ENCODE data around the gene LRMDA. TPM values are rescaled to one million over a fixed set of nuclear protein-coding genes. Genes with fewer than 3 reads are reported as not detected.

The LRMDA gene
- total RNA-seq, 4 donors from 2014 or later, result 1.4 to 23.1 (median 3.6) TPM

DNA sequence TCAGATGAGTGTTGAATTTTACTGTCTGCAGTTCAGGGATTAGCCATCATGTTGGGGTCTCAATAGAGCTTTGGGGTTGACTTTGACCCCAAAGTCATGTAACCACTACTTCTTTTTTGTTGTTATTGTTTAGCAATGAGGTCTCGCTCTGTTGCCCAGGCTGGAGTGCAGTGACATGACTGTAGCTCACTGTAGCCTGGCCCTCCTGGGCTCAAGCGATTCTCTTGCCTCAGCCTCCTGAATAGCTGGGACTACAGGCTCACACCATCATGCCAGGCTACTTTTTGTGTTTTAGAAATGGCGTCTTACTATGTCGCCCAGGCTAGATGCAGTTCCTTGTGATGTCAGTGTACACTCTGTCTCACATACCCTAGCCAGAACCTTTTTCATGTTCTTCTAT, 598.4 kb downstream of the LRMDA start:
- Histone ChIP-seq H3K9me3 (no peaks in the 10 kb centered on the region), H3K4me3 (no peak overlapping the region), H3K27me3 (no peaks in the 10 kb centered on the region), H3K27ac (no peak overlapping the region), H3K36me3 (no peaks in the 10 kb centered on the region), H3K4me1 (peaks cover 0 to 14% (median 0%) of the 10 kb centered on the region in 4 donors)
- TF ChIP-seq, protein P1, sequence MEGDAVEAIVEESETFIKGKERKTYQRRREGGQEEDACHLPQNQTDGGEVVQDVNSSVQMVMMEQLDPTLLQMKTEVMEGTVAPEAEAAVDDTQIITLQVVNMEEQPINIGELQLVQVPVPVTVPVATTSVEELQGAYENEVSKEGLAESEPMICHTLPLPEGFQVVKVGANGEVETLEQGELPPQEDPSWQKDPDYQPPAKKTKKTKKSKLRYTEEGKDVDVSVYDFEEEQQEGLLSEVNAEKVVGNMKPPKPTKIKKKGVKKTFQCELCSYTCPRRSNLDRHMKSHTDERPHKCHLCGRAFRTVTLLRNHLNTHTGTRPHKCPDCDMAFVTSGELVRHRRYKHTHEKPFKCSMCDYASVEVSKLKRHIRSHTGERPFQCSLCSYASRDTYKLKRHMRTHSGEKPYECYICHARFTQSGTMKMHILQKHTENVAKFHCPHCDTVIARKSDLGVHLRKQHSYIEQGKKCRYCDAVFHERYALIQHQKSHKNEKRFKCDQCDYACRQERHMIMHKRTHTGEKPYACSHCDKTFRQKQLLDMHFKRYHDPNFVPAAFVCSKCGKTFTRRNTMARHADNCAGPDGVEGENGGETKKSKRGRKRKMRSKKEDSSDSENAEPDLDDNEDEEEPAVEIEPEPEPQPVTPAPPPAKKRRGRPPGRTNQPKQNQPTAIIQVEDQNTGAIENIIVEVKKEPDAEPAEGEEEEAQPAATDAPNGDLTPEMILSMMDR (IDR thresholded peaks at IDR 0.05), result no peak
- TF ChIP-seq POLR2A (IDR thresholded peaks at IDR 0.05), result no peak
- no peak for DNase-seq

DNA sequence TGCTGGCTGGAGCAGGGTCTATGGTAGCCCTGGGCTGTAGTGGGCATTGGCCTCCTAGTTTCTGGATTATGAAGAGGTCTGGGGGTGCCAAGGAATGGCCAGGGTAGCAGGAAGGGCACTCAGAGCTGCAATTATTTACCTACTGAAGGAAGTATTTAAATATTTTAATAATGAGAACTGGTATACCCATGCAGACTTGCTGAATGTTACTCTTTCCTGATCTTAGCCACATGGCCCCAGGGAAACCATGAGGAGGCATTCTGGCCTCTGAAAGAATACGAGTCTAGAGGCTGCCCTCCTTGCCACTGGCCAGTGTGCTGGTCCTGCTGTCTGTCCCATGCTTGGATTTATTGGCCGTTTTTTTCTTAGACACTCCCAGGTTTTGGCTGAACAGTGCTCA, 599.7 kb downstream of the LRMDA start:
- peaks cover 0 to 20% (median 0%) of the 10 kb centered on the region in 4 donors for H3K4me1 ChIP-seq

DNA sequence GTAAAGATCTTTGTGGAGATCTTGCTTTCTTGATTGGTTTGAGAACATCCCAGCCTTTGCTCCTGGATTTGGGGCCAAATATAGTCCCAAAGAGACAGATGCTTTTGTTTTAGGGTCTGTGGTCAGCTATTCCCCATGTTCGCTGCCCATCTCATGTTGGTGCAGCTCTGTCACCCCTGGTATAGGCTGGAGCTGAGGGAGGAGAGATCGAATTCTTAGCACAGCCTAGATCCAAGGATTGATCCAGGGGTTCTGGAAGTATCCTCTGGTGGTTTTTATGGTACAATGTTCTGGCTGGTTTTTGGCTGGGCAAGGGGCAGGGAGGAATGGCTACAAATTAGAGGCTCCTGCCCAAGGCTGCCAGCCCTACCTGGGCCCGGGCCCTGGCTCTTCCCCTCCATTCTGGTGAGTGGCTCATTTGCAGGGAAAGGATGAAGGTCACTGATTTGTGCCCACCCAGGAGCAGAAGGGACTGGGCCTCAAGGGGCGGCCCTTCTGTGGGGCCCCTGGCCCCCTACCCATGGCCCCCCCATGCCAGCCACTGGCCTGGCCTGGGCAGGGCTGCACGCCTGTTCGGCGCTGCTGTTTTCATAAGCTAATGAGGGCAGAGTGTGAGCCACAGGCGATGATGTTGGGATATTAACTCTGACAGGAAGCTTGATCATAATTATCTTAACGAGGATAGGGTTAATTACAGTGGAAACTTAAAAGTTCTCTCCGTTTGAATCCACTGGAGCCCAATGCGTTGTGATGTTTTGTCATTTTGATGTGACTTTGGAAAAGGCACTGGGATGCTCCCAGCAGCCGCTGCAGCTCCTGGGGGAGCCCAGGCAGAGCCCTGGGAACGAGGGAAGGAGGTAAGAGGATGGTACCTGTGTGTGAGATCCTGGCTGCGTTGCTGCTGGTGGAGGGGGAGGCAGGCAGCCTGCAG, 600.6 kb downstream of the LRMDA start:
- DNase-seq, result no peak
- H3K36me3 ChIP-seq, result no peaks in the 10 kb centered on the region
- H3K27me3 ChIP-seq, result no peaks in the 10 kb centered on the region
- no peak for TF ChIP-seq POLR2A (IDR thresholded peaks at IDR 0.05)
- TF ChIP-seq, protein P1 (IDR thresholded peaks at IDR 0.05), result no peak
- no peaks in the 10 kb centered on the region for H3K9me3 ChIP-seq
- peaks cover 0 to 28% (median 0%) of the 10 kb centered on the region in 4 donors for H3K4me1 ChIP-seq
- H3K4me3 ChIP-seq, result no peak overlapping the region
- H3K27ac ChIP-seq, result no peak overlapping the region

More for the DNA sequence above, 599.7 kb downstream of the LRMDA start:
- TF ChIP-seq, protein P1 (IDR thresholded peaks at IDR 0.05), result no peak
- TF ChIP-seq POLR2A (IDR thresholded peaks at IDR 0.05), result no peak
- no peaks in the 10 kb centered on the region for H3K27me3 ChIP-seq
- H3K27ac ChIP-seq, result no peak overlapping the region
- no peak for DNase-seq
- H3K36me3 ChIP-seq, result no peaks in the 10 kb centered on the region
- H3K9me3 ChIP-seq, result no peaks in the 10 kb centered on the region
- no peak overlapping the region for H3K4me3 ChIP-seq

DNA sequence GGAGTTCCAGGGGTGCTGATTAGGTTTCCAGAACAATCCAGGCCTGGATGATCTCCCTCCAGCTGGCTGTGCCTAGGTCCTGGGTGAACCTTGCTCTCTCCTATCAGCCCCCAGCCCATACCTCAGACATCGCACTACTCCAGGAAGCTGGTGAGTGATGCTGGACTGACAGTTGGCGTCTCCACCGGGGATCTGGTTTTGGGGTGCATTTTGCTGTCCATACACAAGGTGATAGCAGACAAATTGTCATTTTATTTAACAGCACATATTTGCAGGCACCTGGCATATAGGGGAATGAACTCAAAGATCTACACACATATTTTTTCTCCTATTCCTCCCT, 601.2 kb downstream of the LRMDA start:
- Histone ChIP-seq H3K27me3 (no peaks in the 10 kb centered on the region), H3K4me3 (no peak overlapping the region), H3K27ac (no peak overlapping the region), H3K4me1 (peaks cover 0 to 28% (median 0%) of the 10 kb centered on the region in 4 donors), H3K36me3 (no peaks in the 10 kb centered on the region), H3K9me3 (no peaks in the 10 kb centered on the region)
- TF ChIP-seq POLR2A (IDR thresholded peaks at IDR 0.05), result no peak
- TF ChIP-seq, protein P1 (IDR thresholded peaks at IDR 0.05), result no peak
- no peak for DNase-seq

DNA sequence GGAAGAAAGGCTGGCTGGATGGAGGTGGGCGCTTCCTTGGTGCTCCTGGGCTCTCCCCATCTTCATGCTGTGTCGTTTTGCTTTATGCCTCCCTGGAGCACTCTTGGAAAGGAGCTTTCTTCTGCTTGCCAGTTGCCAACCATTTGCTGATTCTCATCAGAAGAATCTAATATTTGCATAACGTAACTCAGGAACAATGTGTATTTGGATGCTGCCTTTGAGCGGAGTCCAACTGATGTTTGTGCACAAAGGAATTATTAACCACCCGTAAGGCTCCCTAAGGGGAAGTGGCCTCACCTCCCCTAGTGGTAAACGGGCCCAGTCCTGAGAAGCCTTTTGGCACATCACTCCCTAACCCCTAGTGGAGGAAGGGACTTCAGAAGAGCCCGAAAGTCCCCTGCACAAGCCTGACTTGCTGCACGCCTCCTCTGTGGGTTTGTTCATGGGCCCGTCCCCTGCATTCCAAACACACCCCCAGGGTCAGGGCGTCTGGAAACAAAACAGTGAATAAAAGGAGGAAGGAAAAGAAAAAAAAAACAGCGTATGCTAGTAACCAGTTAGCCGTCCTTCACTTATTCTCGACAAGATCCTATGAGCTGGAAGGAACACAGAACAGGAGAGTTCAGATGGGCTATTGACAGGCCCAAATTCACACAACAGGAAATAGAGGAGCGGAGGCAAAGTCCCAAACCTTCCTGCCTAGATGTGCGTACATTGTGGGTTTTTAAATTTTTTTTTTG, 602.2 kb downstream of the LRMDA start:
- H3K27ac ChIP-seq, result no peak overlapping the region
- H3K4me3 ChIP-seq, result peak overlapping the region in 1 of 4 donors; percentile 7
- no peaks in the 10 kb centered on the region for H3K27me3 ChIP-seq
- TF ChIP-seq, protein P1 (IDR thresholded peaks at IDR 0.05), result peak in 2 of 6 experiments; percentile 13 to 26
- TF ChIP-seq POLR2A (IDR thresholded peaks at IDR 0.05), result no peak
- H3K36me3 ChIP-seq, result no peaks in the 10 kb centered on the region
- no peak for DNase-seq
- no peaks in the 10 kb centered on the region for H3K9me3 ChIP-seq
- H3K4me1 ChIP-seq, result peaks cover 0 to 28% (median 0%) of the 10 kb centered on the region in 4 donors
